K562 (cell line): ENCODE measurements around the gene FKBP8. TPM values are rescaled to one million over a fixed set of nuclear protein-coding genes. Genes with fewer than 3 reads are reported as not detected.

ENCODE experiments used
- CREB3 ChIP-seq: fragments of 450-650 bp; conservative IDR thresholded peaks from 2 replicates; pipeline ENCODE4 v1.6.1; 2016; ENCODE audit warnings: missing genetic modification characterization, low read depth, mild to moderate bottlenecking, missing compliant biosample characterization, moderate library complexity
- MAFF ChIP-seq: IDR thresholded peaks from 2 replicates; pipeline ENCODE4 v1.6.1; 2012; ENCODE audit warnings: low read length, improper control_type of control experiment
- PCBP2 ChIP-seq: fragments of 200-400 bp; formaldehyde crosslinking; IDR thresholded peaks from 2 replicates; pipeline ENCODE4 v1.6.1; 2018; ENCODE audit warnings: low read length, low read depth, mild to moderate bottlenecking, moderate library complexity; ENCODE audit not compliant: poor library complexity, severe bottlenecking
- RBM15 ChIP-seq: fragments of 200-400 bp; formaldehyde crosslinking; IDR thresholded peaks from 2 replicates; pipeline ENCODE4 v1.6.1; 2018; ENCODE audit warnings: mild to moderate bottlenecking, low read length, moderate library complexity; ENCODE audit not compliant: insufficient read depth
- TEAD4 ChIP-seq, 2 experiments: sonication (generic) in 1 of 2; formaldehyde crosslinking in 1 of 2; IDR thresholded peaks; 2 replicates each; pipeline versions ENCODE4 v1.6.1 to v1.8.0; 2012 to 2022; ENCODE audit warnings: borderline replicate concordance in 1 of 2, inconsistent platforms in 1 of 2, low read length in 1 of 2, mild to moderate bottlenecking in 1 of 2, missing genetic modification reagents in 1 of 2
- YY1 ChIP-seq, 3 experiments: IDR thresholded peaks; 2 replicates each; pipeline ENCODE4 v1.6.1; 2011; ENCODE audit warnings: low read length in 2 of 3, mild to moderate bottlenecking in 2 of 3, moderate library complexity in 2 of 3, borderline replicate concordance in 1 of 3, control low read depth in 1 of 3, low read depth in 1 of 3; ENCODE audit not compliant: insufficient read depth in 3 of 3, insufficient replicate concordance in 2 of 3, control insufficient read depth in 1 of 3, insufficient read length in 1 of 3; ENCODE audit errors: extremely low read depth in 1 of 3
- polyA plus RNA-seq, 8 experiments: library from polyadenylated mRNA; depleted of rRNA in 4 of 8; stranded (reverse) in 5 of 8; unstranded in 3 of 8; fragments of >200 nt; fragmentation: Nextera tagmentation in 2 of 8; fragmentation: Illumina TruSeq in 1 of 8; extraction: Ambion mirVana in 2 of 8; extraction: Trizol in 1 of 8; gene quantifications; 2 replicates each; pipeline versions ENCODE4 v1.2.1 to v1.2.3, GENCODE V29; 2011 to 2014; ENCODE audit warnings: inconsistent platforms in 1 of 8, missing spikeins in 1 of 8
- total RNA-seq, 7 experiments: library from RNA; depleted of rRNA in 6 of 7; stranded (reverse); fragments of >200 nt in 6 of 7; fragmentation: Illumina TruSeq in 2 of 7; extraction: Trizol in 2 of 7; gene quantifications; 2 replicates each; pipeline versions ENCODE4 v1.2.1 to v1.2.3, GENCODE V29; 2011 to 2021; ENCODE audit warnings: low replicate concordance in 1 of 7
- TF ChIP-seq, protein P1 (sequence below): fragments of 450-650 bp; formaldehyde crosslinking; conservative IDR thresholded peaks from 2 replicates; pipeline ENCODE4 v1.4.0; 2022; ENCODE audit warnings: mild to moderate bottlenecking, missing genetic modification characterization
- TF ChIP-seq, protein P2 (sequence below): fragments of 250-450 bp; sonication (Bioruptor Pico); IDR thresholded peaks from 2 replicates; pipeline ENCODE4 v1.8.0; 2022; ENCODE audit warnings: inconsistent platforms
- TF ChIP-seq, protein P3 (sequence below): sonication (generic); formaldehyde crosslinking; IDR thresholded peaks from 2 replicates; pipeline ENCODE4 v1.8.1; 2023; ENCODE audit warnings: mild to moderate bottlenecking, missing genetic modification reagents
- TF ChIP-seq, protein P4 (sequence below): fragments of 250-450 bp; sonication (Bioruptor Pico); IDR thresholded peaks from 2 replicates; pipeline ENCODE4 v1.8.0; 2022; ENCODE audit warnings: moderate library complexity, mild to moderate bottlenecking, inconsistent platforms
- TF ChIP-seq, protein P5 (sequence below): fragments of 250-450 bp; sonication (Bioruptor Pico); IDR thresholded peaks from 2 replicates; pipeline ENCODE4 v1.5.0; 2021
- TF ChIP-seq, protein P6 (sequence below): sonication (generic); formaldehyde crosslinking; IDR thresholded peaks from 2 replicates; pipeline ENCODE4 v1.9.0; 2022; ENCODE audit warnings: mild to moderate bottlenecking, missing genetic modification reagents
- TF ChIP-seq, protein P7 (sequence below): fragments of 250-450 bp; sonication (Bioruptor Pico); IDR thresholded peaks from 2 replicates; pipeline ENCODE4 v1.4.0; 2020; ENCODE audit warnings: mild to moderate bottlenecking, moderate library complexity

The FKBP8 gene
- total and polyA plus RNA-seq, 9 of the 15 experiments (the other 6 are each of a cell fraction or from before 2014, with no cell fraction given): 0.46 to 236 (median 104) TPM

- TF ChIP-seq, protein P1, sequence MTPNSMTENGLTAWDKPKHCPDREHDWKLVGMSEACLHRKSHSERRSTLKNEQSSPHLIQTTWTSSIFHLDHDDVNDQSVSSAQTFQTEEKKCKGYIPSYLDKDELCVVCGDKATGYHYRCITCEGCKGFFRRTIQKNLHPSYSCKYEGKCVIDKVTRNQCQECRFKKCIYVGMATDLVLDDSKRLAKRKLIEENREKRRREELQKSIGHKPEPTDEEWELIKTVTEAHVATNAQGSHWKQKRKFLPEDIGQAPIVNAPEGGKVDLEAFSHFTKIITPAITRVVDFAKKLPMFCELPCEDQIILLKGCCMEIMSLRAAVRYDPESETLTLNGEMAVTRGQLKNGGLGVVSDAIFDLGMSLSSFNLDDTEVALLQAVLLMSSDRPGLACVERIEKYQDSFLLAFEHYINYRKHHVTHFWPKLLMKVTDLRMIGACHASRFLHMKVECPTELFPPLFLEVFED (CRISPR knock-in tag): no peak
- TF ChIP-seq, protein P2, sequence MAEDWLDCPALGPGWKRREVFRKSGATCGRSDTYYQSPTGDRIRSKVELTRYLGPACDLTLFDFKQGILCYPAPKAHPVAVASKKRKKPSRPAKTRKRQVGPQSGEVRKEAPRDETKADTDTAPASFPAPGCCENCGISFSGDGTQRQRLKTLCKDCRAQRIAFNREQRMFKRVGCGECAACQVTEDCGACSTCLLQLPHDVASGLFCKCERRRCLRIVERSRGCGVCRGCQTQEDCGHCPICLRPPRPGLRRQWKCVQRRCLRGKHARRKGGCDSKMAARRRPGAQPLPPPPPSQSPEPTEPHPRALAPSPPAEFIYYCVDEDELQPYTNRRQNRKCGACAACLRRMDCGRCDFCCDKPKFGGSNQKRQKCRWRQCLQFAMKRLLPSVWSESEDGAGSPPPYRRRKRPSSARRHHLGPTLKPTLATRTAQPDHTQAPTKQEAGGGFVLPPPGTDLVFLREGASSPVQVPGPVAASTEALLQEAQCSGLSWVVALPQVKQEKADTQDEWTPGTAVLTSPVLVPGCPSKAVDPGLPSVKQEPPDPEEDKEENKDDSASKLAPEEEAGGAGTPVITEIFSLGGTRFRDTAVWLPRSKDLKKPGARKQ (CRISPR knock-in tag): no peak
- TF ChIP-seq YY1 (IDR thresholded peaks at IDR 0.05; ENCODE audit: borderline replicate concordance in 1 of 3, control insufficient read depth in 1 of 3, extremely low read depth in 1 of 3, insufficient read depth in 3 of 3, insufficient read length in 1 of 3, insufficient replicate concordance in 2 of 3, low read depth in 1 of 3, low read length in 2 of 3) (peak; percentile 68 to 96 (median 94)), PCBP2 (no peak), RBM15 (no peak), TEAD4 (IDR thresholded peaks at IDR 0.05; ENCODE audit: low read length) (0 out of 2 replicates have a peak, but pooled peaks have one; percentile 14), TEAD4 (CRISPR knock-in tag; IDR thresholded peaks at IDR 0.05; ENCODE audit: borderline replicate concordance) (no peak), CREB3 (no peak), MAFF (no peak)
- TF ChIP-seq, protein P3, sequence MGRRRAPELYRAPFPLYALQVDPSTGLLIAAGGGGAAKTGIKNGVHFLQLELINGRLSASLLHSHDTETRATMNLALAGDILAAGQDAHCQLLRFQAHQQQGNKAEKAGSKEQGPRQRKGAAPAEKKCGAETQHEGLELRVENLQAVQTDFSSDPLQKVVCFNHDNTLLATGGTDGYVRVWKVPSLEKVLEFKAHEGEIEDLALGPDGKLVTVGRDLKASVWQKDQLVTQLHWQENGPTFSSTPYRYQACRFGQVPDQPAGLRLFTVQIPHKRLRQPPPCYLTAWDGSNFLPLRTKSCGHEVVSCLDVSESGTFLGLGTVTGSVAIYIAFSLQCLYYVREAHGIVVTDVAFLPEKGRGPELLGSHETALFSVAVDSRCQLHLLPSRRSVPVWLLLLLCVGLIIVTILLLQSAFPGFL (CRISPR knock-in tag): no peak
- TF ChIP-seq, protein P4, sequence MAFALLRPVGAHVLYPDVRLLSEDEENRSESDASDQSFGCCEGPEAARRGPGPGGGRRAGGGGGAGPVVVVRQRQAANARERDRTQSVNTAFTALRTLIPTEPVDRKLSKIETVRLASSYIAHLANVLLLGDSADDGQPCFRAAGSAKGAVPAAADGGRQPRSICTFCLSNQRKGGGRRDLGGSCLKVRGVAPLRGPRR (CRISPR knock-in tag): no peak
- TF ChIP-seq, protein P5, sequence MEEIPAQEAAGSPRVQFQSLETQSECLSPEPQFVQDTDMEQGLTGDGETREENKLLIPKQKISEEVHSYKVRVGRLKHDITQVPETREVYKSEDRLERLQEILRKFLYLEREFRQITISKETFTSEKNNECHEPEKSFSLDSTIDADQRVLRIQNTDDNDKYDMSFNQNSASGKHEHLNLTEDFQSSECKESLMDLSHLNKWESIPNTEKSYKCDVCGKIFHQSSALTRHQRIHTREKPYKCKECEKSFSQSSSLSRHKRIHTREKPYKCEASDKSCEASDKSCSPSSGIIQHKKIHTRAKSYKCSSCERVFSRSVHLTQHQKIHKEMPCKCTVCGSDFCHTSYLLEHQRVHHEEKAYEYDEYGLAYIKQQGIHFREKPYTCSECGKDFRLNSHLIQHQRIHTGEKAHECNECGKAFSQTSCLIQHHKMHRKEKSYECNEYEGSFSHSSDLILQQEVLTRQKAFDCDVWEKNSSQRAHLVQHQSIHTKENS: no peak
- TF ChIP-seq, protein P6, sequence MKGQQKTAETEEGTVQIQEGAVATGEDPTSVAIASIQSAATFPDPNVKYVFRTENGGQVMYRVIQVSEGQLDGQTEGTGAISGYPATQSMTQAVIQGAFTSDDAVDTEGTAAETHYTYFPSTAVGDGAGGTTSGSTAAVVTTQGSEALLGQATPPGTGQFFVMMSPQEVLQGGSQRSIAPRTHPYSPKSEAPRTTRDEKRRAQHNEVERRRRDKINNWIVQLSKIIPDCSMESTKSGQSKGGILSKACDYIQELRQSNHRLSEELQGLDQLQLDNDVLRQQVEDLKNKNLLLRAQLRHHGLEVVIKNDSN: no peak
- TF ChIP-seq, protein P7, sequence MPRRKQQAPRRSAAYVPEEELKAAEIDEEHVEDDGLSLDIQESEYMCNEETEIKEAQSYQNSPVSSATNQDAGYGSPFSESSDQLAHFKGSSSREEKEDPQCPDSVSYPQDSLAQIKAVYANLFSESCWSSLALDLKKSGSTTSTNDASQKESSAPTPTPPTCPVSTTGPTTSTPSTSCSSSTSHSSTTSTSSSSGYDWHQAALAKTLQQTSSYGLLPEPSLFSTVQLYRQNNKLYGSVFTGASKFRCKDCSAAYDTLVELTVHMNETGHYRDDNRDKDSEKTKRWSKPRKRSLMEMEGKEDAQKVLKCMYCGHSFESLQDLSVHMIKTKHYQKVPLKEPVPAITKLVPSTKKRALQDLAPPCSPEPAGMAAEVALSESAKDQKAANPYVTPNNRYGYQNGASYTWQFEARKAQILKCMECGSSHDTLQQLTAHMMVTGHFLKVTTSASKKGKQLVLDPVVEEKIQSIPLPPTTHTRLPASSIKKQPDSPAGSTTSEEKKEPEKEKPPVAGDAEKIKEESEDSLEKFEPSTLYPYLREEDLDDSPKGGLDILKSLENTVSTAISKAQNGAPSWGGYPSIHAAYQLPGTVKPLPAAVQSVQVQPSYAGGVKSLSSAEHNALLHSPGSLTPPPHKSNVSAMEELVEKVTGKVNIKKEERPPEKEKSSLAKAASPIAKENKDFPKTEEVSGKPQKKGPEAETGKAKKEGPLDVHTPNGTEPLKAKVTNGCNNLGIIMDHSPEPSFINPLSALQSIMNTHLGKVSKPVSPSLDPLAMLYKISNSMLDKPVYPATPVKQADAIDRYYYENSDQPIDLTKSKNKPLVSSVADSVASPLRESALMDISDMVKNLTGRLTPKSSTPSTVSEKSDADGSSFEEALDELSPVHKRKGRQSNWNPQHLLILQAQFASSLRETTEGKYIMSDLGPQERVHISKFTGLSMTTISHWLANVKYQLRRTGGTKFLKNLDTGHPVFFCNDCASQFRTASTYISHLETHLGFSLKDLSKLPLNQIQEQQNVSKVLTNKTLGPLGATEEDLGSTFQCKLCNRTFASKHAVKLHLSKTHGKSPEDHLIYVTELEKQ (CRISPR knock-in tag): no peak
These were observed 21.7 kb downstream of the FKBP8 start, which contains the start of gene ELL (continued) for GRCh38 chr19:18521692-18522123.
